GM10847 (cell line): ENCODE results near the gene DPP10.

Experiments used
- POLR2A ChIP-seq: IDR thresholded peaks from 2 replicates; pipeline ENCODE4 v1.6.1; 2011; ENCODE audit not compliant: insufficient read length; ENCODE audit errors: extremely low read depth

DPP10 gene

DNA sequence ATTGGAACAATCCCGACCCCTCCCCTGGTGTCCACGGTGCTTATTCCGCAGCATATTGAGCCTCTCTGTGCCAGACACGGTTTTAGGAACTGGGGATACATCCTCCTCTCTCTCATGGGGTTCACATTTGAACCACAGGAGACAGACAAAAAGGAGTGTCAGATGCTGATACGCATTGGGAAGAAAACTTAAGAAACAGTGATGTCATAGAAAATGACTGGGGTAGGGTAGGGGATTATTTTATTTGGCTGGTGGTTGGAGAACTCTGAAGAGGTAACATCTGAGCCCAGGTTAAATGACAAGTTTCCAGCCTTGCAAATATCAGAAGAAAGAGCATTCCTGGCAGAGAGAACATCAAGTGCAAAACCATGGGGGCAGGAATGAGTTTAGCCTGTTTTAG, 344.5 kb downstream of the DPP10 start:
- TF ChIP-seq POLR2A, result no peak

DNA sequence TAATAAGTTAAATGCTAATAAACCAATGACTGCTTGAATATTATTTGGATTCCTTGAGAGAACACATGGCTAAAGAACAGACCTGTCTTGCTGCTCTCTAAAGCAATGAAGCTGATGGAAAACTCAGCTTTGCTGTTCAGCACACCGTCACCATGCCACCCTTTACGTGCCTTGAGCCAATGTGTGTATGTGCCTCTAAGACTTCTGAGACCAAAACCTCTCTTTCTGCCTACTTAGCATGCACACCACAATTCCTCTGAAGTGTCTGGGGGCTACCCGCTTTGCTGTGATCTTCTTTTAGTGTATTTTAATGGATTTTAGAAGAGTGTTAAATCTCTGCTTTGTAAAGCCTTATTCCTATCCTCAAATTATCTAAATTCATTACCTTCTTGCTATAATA, 345.0 kb downstream of the DPP10 start:
- TF ChIP-seq POLR2A, result no peak

DNA sequence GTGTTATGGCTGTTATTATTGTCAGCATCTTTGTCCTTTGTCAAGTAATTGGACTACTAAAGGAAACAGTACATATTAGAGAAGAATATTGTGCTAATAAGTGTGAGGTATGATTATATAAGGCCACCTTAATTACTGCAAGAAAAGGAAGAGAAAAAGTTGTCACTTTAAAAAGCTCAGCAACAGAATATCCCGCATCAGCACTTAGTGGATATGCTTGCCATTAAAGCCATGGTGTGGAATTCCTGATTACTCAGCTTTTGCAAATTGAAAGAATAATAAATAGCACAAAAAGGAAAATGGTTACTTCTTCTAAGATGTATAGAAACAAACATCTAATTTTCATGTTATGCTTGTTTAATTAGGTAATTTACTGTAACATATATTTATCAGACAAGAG, 347.5 kb downstream of the DPP10 start:
- TF ChIP-seq POLR2A, result no peak

- TF ChIP-seq POLR2A, result no peak
These were observed 355.1 kb downstream of the DPP10 start for GRCh38 chr2:114797540-114797939.

DNA sequence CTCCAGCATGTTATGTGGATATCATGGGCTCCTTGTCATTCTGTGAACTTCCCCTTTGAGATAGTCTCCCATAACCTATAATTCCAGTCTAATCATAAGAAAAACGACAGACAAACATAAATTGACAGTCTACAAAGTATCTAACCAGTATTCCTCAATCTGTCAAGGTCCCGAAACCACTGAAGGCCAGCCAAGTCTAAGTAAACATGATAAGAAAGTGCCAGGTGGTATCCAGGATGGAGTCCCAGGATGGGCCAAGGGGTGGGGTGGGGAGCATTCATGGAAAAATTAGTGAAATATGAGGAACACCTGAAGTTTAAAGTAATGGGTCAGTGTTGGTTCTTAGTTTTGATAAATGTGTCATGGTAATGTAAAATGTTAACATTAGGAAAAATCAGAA, 355.5 kb downstream of the DPP10 start:
- TF ChIP-seq POLR2A, result no peak

DNA sequence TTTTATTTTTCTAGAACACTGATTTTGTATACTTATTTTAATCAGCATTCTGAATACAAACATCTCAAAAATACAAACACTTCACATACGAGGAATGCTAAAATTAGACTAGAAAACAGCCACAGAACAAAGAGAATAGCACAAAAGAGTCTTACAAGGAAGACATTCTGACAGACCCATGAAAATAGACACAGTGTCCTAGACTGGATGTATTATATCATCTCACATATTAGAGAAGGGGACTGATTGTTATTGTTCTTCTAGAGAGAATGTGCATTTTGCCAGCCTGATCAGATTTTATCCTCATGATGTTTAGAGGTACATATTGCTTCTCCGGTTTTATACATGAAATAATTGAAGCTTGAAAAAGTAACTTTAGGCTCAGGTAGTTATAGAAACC, 357.9 kb downstream of the DPP10 start:
- TF ChIP-seq POLR2A, result no peak

DNA sequence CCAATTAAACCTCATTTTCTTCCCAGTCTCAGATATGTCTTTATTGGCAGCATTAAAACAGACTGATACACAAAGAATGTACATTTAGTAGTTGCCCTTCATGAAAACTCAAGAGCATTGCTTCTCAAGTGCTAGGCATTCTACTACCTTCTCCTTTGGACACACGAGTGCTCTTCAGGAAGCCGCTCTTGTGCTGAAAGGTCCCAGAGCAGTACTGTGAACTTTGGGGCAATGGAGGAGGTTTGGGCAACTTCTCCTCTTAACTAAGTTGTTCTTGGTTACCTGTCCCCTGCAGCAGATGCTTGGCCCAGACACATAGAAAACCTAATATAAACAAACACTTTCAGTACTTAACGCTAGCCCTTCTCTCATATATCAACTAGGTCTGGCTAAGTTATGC, 362.8 kb downstream of the DPP10 start:
- TF ChIP-seq POLR2A, result no peak

- no peak for TF ChIP-seq POLR2A
These were observed 367.7 kb downstream of the DPP10 start for GRCh38 chr2:114810092-114810491.

GRCh38 chr2:114812261-114812660, 369.8 kb downstream of the DPP10 start:
- no peak for TF ChIP-seq POLR2A

DNA sequence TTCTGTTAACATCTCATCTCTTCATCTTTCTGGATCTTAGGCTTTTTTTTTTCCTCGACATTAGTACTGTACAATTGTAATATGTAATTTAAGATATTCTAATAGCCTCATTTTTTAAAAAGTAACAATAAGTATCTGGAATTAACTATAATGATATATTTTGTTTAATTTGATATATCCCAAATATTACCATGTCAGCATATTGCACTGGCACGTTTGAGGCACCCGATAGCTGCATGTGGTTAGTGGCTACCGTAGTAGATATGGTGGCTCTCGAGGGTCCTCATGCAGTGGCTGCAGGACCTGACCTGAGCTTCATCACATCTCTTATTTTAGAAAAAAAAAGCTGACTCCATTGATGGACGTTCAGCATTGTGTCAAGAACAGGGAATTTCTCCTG, 371.9 kb downstream of the DPP10 start:
- no peak for TF ChIP-seq POLR2A

DNA sequence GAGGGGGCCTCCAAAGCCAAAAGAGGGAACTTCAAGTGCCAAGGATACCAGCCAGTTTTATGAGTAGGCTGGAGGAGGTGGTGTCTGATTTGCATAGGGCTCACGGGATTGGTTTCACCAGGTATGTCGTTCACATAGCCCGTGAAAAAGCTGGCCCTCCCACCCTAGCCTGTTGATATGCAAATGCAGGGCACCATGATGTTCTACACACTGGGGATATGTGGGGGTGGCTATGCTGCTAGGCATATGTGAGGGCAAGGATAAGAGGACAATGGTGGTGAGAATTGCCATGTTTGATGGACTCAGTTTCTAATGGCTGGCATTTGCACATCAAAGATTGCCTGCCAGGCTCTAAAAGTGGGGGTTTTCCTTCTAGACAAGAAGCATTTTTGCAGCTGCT, 378.6 kb downstream of the DPP10 start:
- no peak for TF ChIP-seq POLR2A

- no peak for TF ChIP-seq POLR2A
These were observed 401.5 kb downstream of the DPP10 start for GRCh38 chr2:114843963-114844362.

GRCh38 chr2:114857196-114857595, 414.8 kb downstream of the DPP10 start:
- TF ChIP-seq POLR2A, result no peak

- TF ChIP-seq POLR2A, result no peak
These were observed 417.5 kb downstream of the DPP10 start for GRCh38 chr2:114859726-114860510.

DNA sequence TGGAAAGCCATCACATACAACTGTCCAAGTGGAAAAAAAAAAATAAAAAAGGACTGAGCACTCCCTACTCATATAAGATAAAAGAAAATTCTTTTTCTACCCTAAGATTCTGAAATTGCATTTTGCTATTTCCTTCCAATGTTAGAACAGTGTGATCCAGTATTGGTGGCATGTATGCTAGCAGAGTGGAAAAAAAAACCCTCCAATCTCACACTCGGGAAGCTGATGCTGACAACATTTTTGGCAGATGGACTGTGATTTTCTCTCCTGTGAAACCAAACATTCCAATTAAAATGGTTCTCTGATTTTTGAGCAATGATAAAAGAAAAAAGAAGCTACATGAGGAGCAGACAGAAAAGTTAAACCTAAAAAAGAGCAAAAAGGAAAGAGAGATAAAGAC, 419.8 kb downstream of the DPP10 start:
- no peak for TF ChIP-seq POLR2A

DNA sequence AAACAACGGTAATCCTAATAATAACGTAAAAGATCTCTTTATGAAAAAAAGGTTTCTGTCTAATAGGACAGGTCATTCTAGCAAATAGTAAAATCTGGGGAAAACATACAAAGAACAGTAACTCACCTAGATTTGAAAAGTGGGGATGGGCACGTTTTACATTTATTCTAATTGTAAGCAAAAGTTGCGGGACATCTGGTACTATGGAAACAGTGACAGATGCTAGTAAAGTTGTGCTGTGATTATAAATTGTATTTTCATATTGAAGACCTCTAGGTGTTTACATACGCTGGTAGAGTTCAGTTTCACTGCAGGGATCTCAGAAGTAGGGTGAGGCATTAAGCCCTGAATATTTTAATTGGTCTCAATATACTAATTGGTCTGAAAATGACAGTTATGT, 422.5 kb downstream of the DPP10 start:
- no peak for TF ChIP-seq POLR2A

- TF ChIP-seq POLR2A, result no peak
These were observed 437.6 kb downstream of the DPP10 start for GRCh38 chr2:114880046-114880445.
